ENCODE measurements around the gene OR51B2.
"Not testable (repeated sequence)": the region's sequence is repeated elsewhere in the genome, so short reads cannot be mapped to it uniquely, and the experiment has no call there.

DNA sequence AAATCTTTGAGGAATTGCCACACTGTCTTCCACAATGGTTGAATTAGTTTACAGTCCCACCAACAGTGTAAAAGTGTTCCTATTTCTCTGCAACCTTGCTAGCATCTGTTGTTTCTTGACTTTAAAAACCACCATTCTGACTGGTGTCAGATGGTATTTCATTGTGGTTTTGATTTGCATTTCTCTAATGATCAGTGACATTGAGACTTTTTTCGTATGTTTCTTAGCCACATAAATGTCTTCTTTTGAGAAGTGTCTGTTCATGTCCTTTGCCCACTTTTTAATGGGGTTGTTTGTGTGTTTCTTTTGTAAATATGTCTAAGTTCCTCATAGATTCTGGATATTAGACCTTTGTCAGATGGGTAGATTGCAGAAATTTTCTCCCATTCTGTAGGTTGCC lies 13.2 kb upstream of the OR51B2 start:
- not testable (repeated sequence) for TF ChIP-seq POLR2AphosphoS5 (IDR thresholded peaks at IDR 0.05)
- TF ChIP-seq, protein P1, sequence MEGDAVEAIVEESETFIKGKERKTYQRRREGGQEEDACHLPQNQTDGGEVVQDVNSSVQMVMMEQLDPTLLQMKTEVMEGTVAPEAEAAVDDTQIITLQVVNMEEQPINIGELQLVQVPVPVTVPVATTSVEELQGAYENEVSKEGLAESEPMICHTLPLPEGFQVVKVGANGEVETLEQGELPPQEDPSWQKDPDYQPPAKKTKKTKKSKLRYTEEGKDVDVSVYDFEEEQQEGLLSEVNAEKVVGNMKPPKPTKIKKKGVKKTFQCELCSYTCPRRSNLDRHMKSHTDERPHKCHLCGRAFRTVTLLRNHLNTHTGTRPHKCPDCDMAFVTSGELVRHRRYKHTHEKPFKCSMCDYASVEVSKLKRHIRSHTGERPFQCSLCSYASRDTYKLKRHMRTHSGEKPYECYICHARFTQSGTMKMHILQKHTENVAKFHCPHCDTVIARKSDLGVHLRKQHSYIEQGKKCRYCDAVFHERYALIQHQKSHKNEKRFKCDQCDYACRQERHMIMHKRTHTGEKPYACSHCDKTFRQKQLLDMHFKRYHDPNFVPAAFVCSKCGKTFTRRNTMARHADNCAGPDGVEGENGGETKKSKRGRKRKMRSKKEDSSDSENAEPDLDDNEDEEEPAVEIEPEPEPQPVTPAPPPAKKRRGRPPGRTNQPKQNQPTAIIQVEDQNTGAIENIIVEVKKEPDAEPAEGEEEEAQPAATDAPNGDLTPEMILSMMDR (IDR thresholded peaks at IDR 0.05 in 8 of 11, conservative IDR thresholded peaks at IDR 0.05 in 3 of 11), result not testable (repeated sequence)
